Activated CD4-positive, alpha-beta T cell treated with anti-CD3 and anti-CD28 coated beads, Interleukin-2, Interleukin-4, amounts not matched to agents 100 ng/mL and 50 ng/mL, durations not matched to agents 16 hours and 8 hours (primary cell): ENCODE results near the gene ZNF493.

Experiments used
- DNase-seq: peaks from one replicate; pipeline ENCODE4 v3.0.0-alpha.2; 2020; ENCODE audit warnings: low spot score

Gene ZNF493

GRCh38 chr19:21396893-21397572 is at the start of gene ZNF493:
TSS of gene ZNF493 (plus strand) at chr19:21397133. CDS start at chr19:21397238, 105 bp downstream.
- peak; percentile 92 for DNase-seq

GRCh38 chr19:21352830-21353229 is 44.1 kb upstream of the ZNF493 start:
- no peak for DNase-seq

GRCh38 chr19:21358768-21359451 is 38.0 kb upstream of the ZNF493 start, which contains the start of gene ZNF738:
TSS of gene ZNF738 (plus strand) at chr19:21359000. CDS start at chr19:21359141, 141 bp downstream.
- DNase-seq = peak; percentile 92

- DNase-seq = no peak
Measured at GRCh38 chr19:21362291-21362690, 34.6 kb upstream of the ZNF493 start.

- DNase-seq = no peak
Measured at GRCh38 chr19:21383980-21384582, 12.9 kb upstream of the ZNF493 start.

GRCh38 chr19:21396121-21396520 is 812 bp upstream of the ZNF493 start:
- DNase-seq = no peak

- no peak for DNase-seq
Measured at GRCh38 chr19:21398851-21399250, 1.9 kb downstream of the ZNF493 start.

- DNase-seq = no peak
Measured at GRCh38 chr19:21402303-21402985, 5.5 kb downstream of the ZNF493 start.

GRCh38 chr19:21410166-21410565 is 13.2 kb downstream of the ZNF493 start:
- no peak for DNase-seq

GRCh38 chr19:21422244-21422643 is 25.3 kb downstream of the ZNF493 start:
- no peak for DNase-seq

- no peak for DNase-seq
Measured at GRCh38 chr19:21423057-21424041, 26.4 kb downstream of the ZNF493 start.

GRCh38 chr19:21430675-21431074 is 33.7 kb downstream of the ZNF493 start:
- DNase-seq = no peak

GRCh38 chr19:21432590-21432989 is 35.7 kb downstream of the ZNF493 start:
- no peak for DNase-seq

- DNase-seq = no peak
Measured at GRCh38 chr19:21434516-21434915, 37.6 kb downstream of the ZNF493 start.

GRCh38 chr19:21434967-21435544 is 38.1 kb downstream of the ZNF493 start:
- DNase-seq = no peak

- no peak for DNase-seq
Measured at GRCh38 chr19:21439201-21439751, 42.3 kb downstream of the ZNF493 start.

- no peak for DNase-seq
Measured at GRCh38 chr19:21440321-21440720, 43.4 kb downstream of the ZNF493 start.

- DNase-seq = no peak
Measured at GRCh38 chr19:21451187-21451586, 54.3 kb downstream of the ZNF493 start.

GRCh38 chr19:21454901-21455300 is 58.0 kb downstream of the ZNF493 start:
- no peak for DNase-seq

- no peak for DNase-seq
Measured at GRCh38 chr19:21460686-21461085, 63.8 kb downstream of the ZNF493 start.

- DNase-seq = no peak
Measured at GRCh38 chr19:21462540-21462939, 65.6 kb downstream of the ZNF493 start.
